Epidermal melanocyte (primary cell): ENCODE measurements around the gene MLLT3.
"Not testable (repeated sequence)": the region's sequence is repeated elsewhere in the genome, so short reads cannot be mapped to it uniquely, and the experiment has no call there.

Experiments
- DNase-seq: peaks from one replicate; pipeline ENCODE4 v3.0.0; 2011; ENCODE audit warnings: low spot score; ENCODE audit not compliant: insufficient read length

MLLT3 gene

DNA sequence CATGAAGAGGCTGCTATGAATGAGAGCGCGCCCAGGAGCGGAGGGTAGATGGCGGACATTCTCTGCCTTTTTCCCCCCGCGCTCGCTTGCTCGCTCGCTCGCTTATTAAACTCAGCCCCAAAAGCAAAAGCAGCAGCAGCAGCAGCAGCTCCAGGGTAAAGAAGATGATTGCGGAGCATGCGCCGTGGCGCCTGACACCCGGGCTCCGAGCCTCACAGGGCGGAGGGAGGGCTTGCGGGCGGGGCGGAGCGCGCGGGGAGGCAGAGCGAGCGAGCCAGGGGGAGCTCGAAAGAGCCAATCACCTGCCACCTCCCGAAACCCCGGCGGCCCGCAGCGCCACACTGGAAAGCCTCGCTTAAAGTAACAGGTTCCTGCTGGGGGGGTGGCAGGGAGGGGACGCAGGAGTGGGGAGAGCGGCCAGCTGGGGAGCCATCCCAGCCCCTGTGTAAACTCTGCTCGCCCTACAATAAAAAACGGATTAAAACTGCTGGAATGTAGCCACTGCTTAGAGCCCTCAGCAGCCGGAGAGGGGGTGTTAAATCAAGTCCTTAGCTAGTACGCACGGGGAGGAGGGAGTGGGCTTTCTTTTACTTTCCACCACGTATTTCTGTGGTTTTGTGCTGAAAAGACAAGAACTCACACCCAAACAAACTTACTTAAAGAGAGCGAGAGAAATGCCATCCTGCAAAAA, at the start of gene MLLT3:
MLLT3 (minus strand) TSS at position 170 of the 691 bp plus-strand sequence.
- DNase-seq, result peak; percentile 87

DNA sequence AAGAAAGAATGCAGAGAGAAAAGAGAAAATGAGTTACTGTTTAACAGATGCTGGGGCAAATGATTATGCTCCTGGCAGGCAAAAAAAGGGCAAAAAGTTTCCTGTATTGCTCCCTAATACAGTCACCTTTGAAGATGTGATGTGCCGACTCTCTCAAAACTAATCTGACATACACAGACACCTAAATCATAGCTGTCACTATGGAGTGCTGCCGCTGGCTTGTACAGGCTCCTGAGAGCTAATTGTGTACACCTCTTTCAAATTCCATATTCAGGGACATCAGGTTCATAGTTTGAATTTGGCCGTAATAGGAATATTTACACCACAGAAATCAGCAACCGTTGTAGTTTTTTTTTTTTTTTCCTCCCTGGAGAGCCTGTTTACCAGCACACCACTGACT, 49.3 kb upstream of the MLLT3 start:
- DNase-seq, result no peak

DNA sequence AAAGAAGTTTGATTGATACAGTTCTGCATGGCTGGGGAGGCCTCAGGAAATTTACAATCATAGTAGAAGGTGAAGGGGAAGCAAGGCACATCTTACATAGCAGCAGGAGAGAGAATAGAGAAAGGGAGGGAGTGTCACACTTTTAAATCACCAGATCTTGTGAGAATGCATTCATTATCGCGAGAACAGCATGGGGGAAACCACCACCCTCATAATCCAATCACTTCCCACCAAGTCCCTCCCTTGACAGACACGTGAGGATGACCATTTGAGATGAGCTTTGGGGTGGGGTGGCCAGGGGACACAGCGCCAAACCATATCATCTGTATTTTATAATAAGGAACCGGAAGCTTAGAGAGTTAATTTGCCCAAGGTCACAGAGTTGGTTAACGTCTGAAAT, 48.1 kb upstream of the MLLT3 start:
- DNase-seq, result no peak

DNA sequence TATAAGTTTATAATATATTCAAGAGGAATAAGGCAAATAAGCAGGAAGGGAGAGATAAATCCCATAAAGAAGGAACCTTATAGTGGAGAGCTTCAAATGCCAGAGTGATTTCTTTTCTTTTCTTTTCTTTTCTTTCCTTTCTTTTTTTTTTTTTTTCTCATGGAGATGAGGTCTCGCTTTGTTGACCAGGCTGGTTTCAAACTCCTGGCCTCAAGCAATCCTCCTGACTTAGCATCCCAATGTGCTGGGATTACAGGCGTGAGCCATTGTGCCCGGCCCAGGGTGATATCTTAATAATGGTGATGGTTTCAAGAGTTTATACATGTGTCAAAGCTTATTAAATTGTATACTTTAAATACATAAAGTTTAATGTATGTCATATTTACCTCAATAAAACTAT, 42.2 kb upstream of the MLLT3 start:
- DNase-seq, result no peak

DNA sequence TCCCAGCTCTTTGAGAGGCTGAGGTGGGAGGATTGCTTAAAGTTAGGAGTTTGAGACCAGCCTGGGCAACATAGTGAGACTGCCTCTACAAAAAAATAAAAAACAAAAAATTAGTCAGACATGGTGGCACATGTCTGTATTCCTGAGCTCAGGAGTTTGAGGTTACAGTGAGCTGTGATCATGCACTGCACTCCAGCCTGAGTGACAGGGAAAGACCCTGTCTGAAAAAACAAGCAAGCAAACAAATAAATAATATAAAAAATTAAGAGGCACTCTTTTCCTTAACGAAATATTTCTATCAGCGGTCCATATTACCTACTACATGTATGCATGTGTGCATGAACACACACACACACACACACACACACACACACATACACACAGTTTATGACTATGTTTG, 40.8 kb upstream of the MLLT3 start:
- DNase-seq, result no peak

DNA sequence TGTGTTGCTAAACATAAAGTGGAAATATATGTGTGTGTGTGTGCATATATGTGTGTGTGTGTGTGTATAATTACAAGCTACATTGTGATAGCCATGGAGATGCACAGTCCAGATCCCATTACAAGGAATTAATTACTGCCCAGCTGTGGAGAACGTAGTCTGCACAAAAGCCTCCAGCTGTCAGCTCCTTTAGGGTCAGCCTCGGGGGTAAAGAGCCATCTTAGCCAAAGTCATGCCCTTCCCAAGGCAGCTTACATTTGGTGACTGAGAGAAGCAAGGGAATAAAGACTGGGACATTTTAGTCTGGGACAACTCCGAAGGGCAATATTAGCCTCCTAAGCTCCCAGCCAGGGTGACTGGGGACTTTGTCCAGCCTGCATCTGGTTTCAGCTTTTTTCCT, 39.9 kb upstream of the MLLT3 start:
- no peak for DNase-seq

DNA sequence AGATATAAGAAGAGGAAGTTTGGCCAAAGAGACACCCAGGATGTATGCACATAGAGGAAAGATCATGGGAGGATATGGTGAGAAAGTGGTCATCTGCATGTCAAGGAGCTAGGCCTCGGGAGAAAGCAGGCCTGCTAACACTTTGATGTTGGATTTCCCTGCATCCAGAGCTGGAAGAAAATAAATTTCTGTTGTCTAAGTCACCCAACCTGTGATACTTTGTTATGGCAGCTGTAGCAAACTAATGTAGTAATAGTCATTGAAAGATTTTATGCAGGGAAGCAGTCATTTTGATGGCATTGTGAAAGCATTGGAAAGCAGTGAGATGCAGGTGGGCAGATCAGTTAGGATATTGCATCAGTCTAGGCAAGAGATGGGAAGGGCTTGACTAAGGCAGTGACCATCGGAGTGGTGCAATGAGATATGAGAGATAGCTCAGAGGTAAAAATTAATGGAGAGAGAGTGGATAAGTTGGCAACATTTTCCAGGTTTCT, 37.2 kb upstream of the MLLT3 start:
- no peak for DNase-seq

DNA sequence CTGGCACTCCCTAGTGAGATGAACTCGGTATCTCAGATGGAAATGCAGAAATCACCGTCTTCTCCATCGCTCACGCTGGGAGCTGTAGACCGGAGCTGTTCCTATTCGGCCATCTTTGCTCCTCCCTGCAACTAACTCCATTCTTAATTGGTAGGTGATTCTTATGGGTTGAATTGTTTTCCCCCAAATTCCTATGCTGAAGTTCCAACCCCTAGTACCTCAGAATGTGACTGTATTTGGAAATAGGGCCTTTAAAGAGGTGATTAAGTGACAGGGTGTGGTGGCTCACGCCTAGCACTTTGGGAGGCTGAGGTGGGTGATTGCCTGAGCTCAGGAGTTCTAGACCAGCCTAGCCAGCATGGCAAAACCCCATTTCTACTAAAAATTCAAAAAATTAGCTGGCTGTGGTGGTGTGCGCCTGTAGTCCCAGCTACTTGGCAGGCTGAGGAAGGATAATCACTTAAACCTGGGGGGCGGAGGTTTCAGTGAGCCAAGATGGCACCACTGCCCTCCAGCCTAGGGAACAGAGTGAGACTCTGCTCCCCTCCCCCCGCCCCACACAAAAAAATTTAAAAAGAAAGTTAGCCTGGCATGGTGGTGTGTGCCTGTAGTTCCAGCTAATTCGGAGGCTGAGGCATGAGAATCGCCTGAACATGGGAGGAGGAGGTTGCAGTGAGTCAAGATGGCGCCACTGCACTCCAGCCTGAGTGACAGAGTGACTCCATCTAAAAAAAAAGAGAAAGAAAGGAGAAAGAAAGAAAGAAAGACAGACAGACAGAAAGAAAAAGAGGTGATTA, 36.6 kb upstream of the MLLT3 start:
- no peak for DNase-seq

DNA sequence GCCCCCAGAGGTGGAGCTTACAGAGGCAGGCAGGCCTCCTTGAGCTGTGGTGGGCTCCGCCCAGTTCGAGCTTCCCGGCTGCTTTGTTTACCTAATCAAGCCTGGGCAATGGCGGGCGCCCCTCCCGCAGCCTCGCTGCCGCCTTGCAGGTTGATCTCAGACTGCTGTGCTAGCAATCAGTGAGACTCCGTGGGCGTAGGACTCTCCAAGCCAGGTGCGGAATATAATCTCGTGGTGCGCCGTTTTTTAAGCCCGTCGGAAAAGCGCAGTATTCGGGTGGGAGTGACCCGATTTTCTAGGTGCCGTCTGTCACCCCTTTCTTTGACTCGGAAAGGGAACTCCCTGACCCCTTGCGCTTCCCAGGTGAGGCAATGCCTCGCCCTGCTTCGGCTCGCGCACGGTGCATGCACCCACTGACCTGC, 36.0 kb upstream of the MLLT3 start:
- not testable (repeated sequence) for DNase-seq

DNA sequence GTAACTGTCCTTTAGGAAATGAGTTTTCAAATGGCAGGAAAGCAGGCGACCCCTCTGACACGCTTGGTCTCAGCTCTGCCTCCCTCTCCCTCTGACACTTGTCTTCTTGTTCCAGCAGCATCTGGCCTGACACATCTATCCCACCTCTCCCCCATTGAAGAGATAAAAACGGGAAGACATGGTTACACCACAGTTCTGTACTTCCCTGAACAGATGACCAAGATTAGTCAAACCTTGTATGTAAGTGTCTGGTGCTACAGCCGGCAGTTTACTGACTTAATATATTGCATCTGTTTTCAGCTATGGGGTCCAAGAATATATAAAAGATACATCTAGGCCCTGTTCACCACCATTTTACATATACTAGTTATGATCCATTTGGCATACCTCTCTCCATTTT, 29.6 kb upstream of the MLLT3 start:
- no peak for DNase-seq

DNA sequence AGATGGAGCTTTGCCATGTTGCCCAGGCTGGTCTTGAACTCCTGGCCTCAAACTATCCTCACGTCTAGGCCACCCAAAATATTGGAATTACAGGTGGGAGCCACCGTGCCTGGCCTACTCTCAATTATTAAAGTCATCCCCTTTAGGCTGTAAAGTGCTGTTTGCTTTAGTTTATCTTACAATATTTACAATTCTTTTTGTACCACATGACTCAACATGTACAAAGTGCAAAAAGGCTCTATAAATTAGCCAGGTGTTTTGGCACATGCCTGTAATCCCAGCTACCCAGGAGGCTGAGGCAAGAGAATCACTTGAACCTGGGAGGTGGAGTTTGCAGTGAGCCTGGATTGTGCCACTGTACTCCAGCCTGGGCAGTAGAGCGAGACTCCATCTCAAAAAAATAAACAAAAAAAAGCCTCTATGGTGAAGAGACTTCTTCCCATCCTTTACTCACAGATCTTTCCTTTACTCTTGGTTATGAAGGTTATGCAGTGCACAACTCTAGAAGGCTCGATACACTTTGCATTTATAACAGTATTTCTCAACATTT, 28.5 kb upstream of the MLLT3 start:
- DNase-seq, result no peak

DNA sequence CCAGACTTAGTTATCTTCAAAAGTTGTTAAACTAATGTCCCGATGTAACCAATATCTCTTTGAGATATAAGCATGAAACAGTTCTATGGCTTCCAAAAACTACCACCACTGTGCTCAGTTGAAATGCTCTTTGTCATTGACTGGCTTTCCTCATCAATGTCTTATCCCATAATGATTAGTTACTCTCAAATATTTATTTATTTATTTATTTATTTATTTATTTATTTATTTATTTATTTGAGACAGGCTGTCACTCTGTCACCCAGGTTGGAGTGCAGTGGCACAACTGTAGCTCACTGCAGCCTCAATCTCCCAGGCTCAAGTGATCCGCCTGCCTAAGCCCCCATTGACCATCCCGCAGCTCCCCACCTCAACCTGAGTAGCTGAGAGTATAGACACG, 28.0 kb upstream of the MLLT3 start:
- no peak for DNase-seq

DNA sequence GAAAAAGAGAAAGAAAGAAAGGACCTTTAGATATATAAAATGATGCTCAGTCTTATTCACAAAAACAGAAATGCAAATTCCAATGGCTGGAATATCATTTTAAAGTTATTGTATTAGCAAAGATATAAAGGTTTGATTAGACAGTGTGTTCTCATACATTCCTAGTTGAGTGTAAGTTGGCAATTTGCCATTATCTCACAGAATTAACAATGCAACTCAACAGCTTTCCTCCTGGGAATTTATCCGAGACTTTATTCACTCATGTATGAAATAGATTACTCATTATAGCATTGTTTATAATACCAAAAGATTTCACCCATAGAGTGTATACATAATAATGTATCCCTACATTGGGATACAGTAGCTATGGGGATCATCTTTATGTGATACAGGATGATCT, 27.1 kb upstream of the MLLT3 start:
- no peak for DNase-seq

DNA sequence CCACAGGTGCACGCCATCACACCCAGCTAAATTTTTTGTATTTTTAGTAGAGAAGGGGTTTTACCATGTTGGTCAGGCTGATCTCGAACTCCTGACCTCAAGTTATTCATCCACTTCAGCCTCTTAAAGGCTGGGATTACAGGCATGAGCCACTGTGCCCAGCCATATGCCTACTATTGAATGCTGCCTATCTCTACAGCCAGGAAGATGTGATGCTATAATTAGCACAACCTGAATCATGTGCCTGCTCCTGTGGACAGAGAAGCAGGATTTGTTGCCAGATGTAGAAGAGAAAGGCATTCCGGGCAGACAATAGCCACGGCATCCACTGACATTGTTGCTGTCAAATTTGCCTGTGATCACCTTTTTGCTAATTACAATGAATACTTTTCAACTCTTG, 24.4 kb upstream of the MLLT3 start:
- no peak for DNase-seq

DNA sequence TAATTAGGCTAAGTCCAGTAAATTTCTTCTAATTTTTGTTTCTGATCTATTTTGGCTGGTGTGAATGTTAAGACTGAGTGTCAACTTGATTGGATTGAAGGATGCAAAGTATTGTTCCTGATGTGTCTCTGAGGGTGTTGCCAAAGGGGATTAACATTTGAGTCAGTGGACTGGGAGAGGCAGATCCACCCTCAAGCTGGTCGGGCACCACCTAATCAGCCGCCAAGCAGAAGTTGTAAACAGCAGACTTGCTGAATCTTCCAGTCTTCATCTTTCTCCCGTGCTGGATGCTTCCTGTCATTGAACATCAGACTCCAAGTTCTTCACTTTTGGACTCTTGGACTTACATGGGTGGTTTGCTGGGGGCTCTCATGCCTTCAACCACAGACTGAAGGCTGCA, 21.4 kb upstream of the MLLT3 start:
- no peak for DNase-seq

DNA sequence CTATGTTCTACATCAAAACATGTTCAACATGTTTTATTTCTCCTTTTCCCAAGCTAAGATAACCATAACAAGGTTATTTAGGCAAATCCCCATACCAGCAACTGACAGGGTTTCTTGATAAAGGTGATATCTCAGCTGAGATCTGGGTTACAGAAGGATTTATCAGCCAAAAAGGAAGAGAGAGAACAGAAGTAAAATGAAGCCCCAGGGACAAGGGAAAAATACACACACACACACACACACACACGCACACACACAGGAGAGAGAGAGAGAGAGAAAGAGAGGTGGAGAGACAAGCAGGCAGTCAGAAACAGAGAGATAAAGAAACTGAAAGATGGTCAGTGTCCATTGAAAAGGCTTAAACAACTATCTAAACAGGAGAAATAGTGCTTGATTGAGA, 19.7 kb upstream of the MLLT3 start:
- DNase-seq, result no peak

DNA sequence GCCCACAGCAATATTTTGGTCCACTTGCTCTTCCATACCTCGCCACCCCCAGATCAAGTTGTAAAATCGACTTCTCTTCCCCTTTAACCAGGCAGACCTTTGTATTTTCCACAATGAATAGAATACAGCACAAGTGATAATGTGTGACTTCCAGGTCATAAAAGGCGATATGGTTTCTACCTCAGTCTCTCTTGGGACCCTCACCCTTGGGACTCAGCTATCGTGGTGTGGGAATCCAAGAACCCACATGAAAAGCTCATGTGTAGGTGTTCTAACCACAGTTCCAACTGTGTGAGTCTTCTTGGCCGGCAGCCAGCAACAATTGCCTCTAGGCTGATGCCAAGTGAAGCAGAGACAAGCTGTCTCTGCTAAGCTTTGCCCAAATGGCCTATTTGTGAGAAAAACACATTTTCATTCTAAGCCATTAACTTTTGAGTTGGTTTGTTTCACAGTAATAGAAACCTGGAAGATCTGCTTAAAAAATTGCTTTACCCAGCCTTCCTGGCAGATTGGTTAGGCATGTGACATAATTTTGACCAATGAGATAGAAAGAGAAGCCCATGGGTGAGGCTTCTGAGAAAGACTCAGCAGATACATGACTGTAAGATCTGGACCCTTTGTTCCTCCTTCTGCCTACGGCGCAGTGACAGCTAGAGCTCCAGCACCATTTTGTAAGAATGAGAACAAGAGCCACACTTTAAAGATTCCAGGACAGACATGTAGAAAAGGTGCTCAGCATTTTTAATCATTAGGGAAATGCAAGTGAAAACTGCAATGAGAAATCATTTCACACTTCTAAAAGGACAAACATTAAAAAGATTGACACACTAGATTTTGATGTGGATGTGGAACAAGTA, 18.3 kb upstream of the MLLT3 start:
- no peak for DNase-seq

DNA sequence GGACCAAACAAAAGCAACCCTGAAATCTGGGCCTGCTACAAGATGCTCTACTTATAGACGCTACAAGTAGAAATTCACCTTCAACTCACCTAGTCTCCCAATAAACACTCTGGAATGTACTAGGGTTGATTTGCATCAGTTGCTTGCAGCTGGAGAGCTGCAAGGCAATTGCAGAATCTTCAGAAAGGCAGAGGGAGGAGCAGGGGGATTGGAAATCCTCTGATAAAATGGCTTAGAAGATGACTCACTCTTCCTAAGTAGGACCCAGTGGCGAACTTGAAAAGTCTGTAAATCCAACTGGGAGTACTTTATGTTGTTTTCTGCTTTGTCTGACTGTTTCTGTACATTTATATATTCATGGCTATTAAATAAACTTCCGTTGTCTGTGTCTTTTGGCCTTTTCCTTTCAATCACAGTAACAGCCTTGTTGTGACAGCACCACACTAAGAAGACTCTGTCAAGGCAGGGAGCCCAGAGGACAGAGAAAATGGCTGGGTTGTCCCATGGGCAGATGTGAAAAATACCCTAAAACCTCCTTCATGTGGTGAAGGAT, 14.7 kb upstream of the MLLT3 start:
- no peak for DNase-seq

DNA sequence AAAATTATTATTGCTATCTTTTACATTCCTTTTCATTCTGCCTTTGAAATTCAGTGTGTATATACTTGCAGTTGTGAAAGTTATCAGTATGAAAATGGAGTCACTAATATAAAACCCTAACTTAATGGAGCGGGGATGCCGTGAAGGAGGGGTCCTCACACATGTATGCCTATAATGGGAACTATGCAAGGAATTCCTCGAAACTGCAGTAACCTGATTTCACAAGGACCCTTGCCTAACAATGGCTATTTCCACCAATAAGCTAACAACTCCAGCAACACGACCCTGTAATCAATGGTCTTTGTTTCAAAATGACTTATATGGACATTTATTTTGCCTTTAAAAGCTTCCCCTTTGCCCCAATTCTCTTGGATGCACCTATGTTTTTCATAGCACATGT, 12.6 kb upstream of the MLLT3 start:
- no peak for DNase-seq

DNA sequence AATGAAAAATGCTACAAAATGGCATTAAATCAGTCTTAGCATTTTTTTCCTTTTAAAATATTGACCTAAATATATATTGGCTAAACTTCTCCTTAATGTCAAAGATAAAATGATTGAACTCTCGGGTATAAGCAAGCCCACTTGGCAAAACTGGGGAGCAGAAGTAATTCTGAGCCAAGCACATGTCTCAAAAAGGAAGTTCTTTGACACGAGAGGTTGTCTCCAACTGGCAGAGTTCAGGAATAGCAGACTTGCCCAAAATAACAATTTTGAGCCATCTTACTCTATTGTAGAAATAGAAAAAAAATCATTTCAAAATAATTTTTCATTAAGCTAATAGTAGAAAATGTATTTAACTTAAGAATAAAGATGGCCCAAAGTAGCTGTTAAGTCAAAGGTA, 10.4 kb upstream of the MLLT3 start:
- DNase-seq, result no peak

DNA sequence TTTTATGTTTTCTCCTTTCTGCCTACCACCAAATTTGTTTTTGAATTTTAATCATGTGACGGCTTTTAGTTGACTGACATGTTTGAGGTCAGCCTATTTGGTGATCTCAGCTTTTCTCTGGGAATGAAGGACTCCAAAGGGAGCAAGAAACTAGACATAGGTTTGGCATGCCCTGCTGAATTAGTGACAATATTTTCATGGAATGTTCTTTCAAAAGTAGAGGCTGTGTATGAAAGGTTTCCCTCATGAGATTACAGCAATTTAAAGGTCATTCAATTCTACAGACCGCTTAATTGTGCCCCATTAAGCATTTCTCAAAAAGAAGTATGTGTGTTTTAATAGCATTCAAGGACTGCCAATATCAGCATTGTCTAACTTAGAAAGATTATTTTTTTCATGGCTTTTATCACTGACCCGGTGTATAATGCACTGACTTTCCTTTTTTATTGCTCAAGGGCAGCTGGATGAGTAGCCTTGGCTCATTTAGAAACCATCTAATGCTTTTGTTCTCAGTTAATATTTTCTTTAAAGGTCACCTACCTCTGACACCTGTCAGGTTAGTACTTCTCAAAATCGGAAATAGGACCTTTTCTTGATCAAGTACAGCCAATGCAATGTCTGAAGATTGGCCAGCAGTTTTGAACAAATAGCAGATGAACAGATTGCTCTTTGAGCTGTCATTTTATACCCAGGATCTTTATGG, 8.1 kb upstream of the MLLT3 start:
- DNase-seq, result no peak
